B cell (primary cell): ENCODE data around the gene AMH. TPM values are rescaled to one million over a fixed set of nuclear protein-coding genes. Genes with fewer than 3 reads are reported as not detected.

Source experiments
- ATAC-seq: fragments of 200-7000 bp; cut with Tn5 transposase; one replicate; pipeline ENCODE4 v1.10.0; 2021; ENCODE audit warnings: low read depth, mild to moderate bottlenecking, moderate number of reproducible peaks, moderate library complexity
- CTCF ChIA-PET: fragments of 350-600 bp; sonication (Branson Sonifier 250); formaldehyde crosslinking; loops from one replicate; lab custom pipeline; 2021; ENCODE audit warnings: antibody characterized with exemption, inconsistent platforms; lab: Charles Lee
- POLR2A ChIA-PET: fragments of 350-600 bp; sonication (Branson Sonifier 250); formaldehyde crosslinking; loops from one replicate; lab custom pipeline; 2021; ENCODE audit warnings: antibody characterized with exemption; lab: Charles Lee
- DNase-seq: peaks from one replicate; pipeline ENCODE4 v3.0.0; 2013
- H2AFZ ChIP-seq: 2 replicates; pipeline ENCODE4 v1.6.1; 2012; ENCODE audit warnings: mild to moderate bottlenecking, low read depth, low read length; ENCODE audit not compliant: insufficient read depth, poor library complexity, severe bottlenecking
- H3K27ac ChIP-seq, 2 donors: 1 replicate in 1 of 2; 2 replicates in 1 of 2; pipeline ENCODE4 v1.5.1; 2012 to 2013; ENCODE audit warnings: low read length in 2 of 2, mild to moderate bottlenecking in 2 of 2, moderate library complexity in 1 of 2
- H3K27me3 ChIP-seq, 4 experiments: fragments of 200-600 bp in 1 of 4; sonication (generic) in 1 of 4; replicated peaks in 1 of 4; 1 replicate in 2 of 4; 2 replicates in 2 of 4; pipeline versions ENCODE4 v1.6.1 to v1.7.0; 2013 to 2016; ENCODE audit warnings: low read length in 3 of 4, mild to moderate bottlenecking in 2 of 4, mixed read lengths in 1 of 4, moderate library complexity in 1 of 4; ENCODE audit not compliant: insufficient read depth in 4 of 4, control insufficient read depth in 3 of 4; ENCODE audit errors: control extremely low read depth in 1 of 4
- H3K36me3 ChIP-seq, 2 experiments: replicated peaks in 1 of 2; 1 replicate in 1 of 2; 2 replicates in 1 of 2; pipeline versions ENCODE4 v1.6.1 to v1.7.1; 2013; ENCODE audit warnings: low read length in 1 of 2; ENCODE audit not compliant: insufficient read depth in 2 of 2, control insufficient read depth in 1 of 2; ENCODE audit errors: control extremely low read depth in 1 of 2, extremely low read depth in 1 of 2
- H3K4me1 ChIP-seq, 2 donors: fragments of 200-600 bp in 1 of 2; sonication (generic) in 1 of 2; 1 replicate in 1 of 2; 2 replicates in 1 of 2; pipeline versions ENCODE4 v1.5.1 to v1.6.1; 2013 to 2017; ENCODE audit warnings: low read length in 2 of 2; ENCODE audit not compliant: control insufficient read depth in 2 of 2, insufficient read depth in 2 of 2
- H3K4me2 ChIP-seq: replicated peaks from 2 replicates; pipeline ENCODE3; 2012; ENCODE audit warnings: mild to moderate bottlenecking, low read depth, low read length; ENCODE audit not compliant: poor library complexity, severe bottlenecking
- H3K4me3 ChIP-seq, 5 experiments: fragments of 200-600 bp in 1 of 5; sonication (generic) in 1 of 5; 1 replicate in 3 of 5; 2 replicates in 2 of 5; pipeline versions ENCODE4 v1.5.1 to v1.7.0; 2011 to 2016; ENCODE audit warnings: low read length in 4 of 5, mild to moderate bottlenecking in 4 of 5, low read depth in 2 of 5, control low read depth in 1 of 5, moderate library complexity in 1 of 5; ENCODE audit not compliant: insufficient read depth in 1 of 5; ENCODE audit errors: control extremely low read depth in 1 of 5, extremely low read depth in 1 of 5
- H3K79me2 ChIP-seq: fragments of 200-600 bp; sonication (generic); one replicate; pipeline ENCODE4 v1.6.0; 2016; ENCODE audit warnings: low read length; ENCODE audit not compliant: control insufficient read depth, insufficient read depth
- H3K9ac ChIP-seq: fragments of 200-600 bp; sonication (generic); 2 replicates; pipeline ENCODE4 v1.6.1; 2017; ENCODE audit warnings: mild to moderate bottlenecking, low read length, moderate library complexity
- H3K9me3 ChIP-seq, 3 donors: one replicate each; pipeline versions ENCODE4 v1.6.1 to v1.7.1; 2013; ENCODE audit warnings: low read length in 2 of 3; ENCODE audit not compliant: control insufficient read depth in 2 of 3, insufficient read depth in 1 of 3; ENCODE audit errors: control extremely low read depth in 1 of 3
- H4K20me1 ChIP-seq: 2 replicates; pipeline ENCODE4 v1.6.0; 2012; ENCODE audit warnings: mild to moderate bottlenecking, low read length; ENCODE audit not compliant: insufficient read depth, control insufficient read depth, poor library complexity, severe bottlenecking
- H3K27ac Mint-ChIP-seq: one replicate; pipeline ENCODE4 v1.8.0; 2021; ENCODE audit warnings: mixed read lengths
- H3K27me3 Mint-ChIP-seq: one replicate; pipeline ENCODE4 v1.8.0; 2021; ENCODE audit warnings: mixed read lengths
- H3K4me1 Mint-ChIP-seq: one replicate; pipeline ENCODE4 v1.8.0; 2021; ENCODE audit warnings: mixed read lengths
- H3K4me3 Mint-ChIP-seq: one replicate; pipeline ENCODE4 v1.8.0; 2021; ENCODE audit warnings: mixed read lengths
- H3K9me3 Mint-ChIP-seq: one replicate; pipeline ENCODE4 v1.8.0; 2022; ENCODE audit warnings: mixed read lengths; ENCODE audit not compliant: insufficient read depth
- CTCF ChIP-seq: fragments of 200-600 bp; IDR thresholded peaks from one replicate; pipeline ENCODE4 v1.8.0; 2022; ENCODE audit warnings: antibody characterized with exemption, mild to moderate bottlenecking
- EZH2 ChIP-seq: IDR thresholded peaks from 2 replicates; pipeline ENCODE4 v1.6.1; 2012; ENCODE audit warnings: borderline replicate concordance, low read depth, mild to moderate bottlenecking, moderate library complexity, low read length; ENCODE audit not compliant: insufficient read depth, poor library complexity, severe bottlenecking
- WGBS: methylation state at CpG from one replicate; pipeline ENCODE4 v1.1.5; 2013; ENCODE audit warnings: missing lambda C conversion rate; ENCODE audit not compliant: insufficient coverage; 5-methylcytosine and 5-hydroxymethylcytosine counted together
- intact Hi-C: fragments of 100-400 bp; cut with micrococcal nuclease; formaldehyde crosslinking; loops from one replicate; pipeline ENCODE4 v1.10.0; 2022
- polyA plus RNA-seq: library from polyadenylated mRNA; depleted of rRNA; stranded (reverse); fragments of >200 nt; gene quantifications from 2 replicates; pipeline ENCODE4 v1.2.3, GENCODE V29; 2012
- total RNA-seq, 2 donors: library from RNA; stranded (reverse); fragments of 120-200 nt in 1 of 2; gene quantifications; 1 replicate in 1 of 2; 2 replicates in 1 of 2; pipeline versions ENCODE4 v1.2.3 to v1.2.4, GENCODE V29; 2013 to 2022

Gene AMH
- total and polyA plus RNA-seq, 2 donors (not counting 1 experiment from before 2014, with no cell fraction given) = 1.5 to 4.5 TPM

- intact Hi-C loops = no loop called here
- ATAC-seq (no peak), DNase-seq (no peak)
- CTCF ChIA-PET = no interaction called here
- no peak overlapping the region for H3K27ac ChIP-seq
- peaks cover 0 to 64% of the 10 kb centered on the region in 2 experiments for H3K36me3 ChIP-seq
- H2AFZ ChIP-seq = no peak overlapping the region
- H3K27me3 ChIP-seq = peaks cover 0 to 25% (median 8%) of the 10 kb centered on the region in 4 experiments
- H4K20me1 ChIP-seq = peaks cover 93% of the 10 kb centered on the region
- 93% methylated on average over 26 of the region's 26 CpGs for WGBS
- H3K4me2 ChIP-seq = no peak overlapping the region
- Mint-ChIP-seq H3K9me3 (no peaks in the 10 kb centered on the region), H3K27me3 (no peaks in the 10 kb centered on the region), H3K4me1 (peaks cover 12% of the 10 kb centered on the region), H3K27ac (no peak overlapping the region), H3K4me3 (no peak overlapping the region)
- TF ChIP-seq CTCF = no peak
- TF ChIP-seq EZH2 = no peak
- peaks cover 0 to 7% (median 0%) of the 10 kb centered on the region in 3 donors for H3K9me3 ChIP-seq
- POLR2A ChIA-PET = no interaction called here
- H3K4me3 ChIP-seq = no peak overlapping the region
- peaks cover 14 to 16% of the 10 kb centered on the region in 2 donors for H3K4me1 ChIP-seq
- H3K9ac ChIP-seq = no peak overlapping the region
- H3K79me2 ChIP-seq = peaks cover 48% of the 10 kb centered on the region
These were observed 2.2 kb upstream of the AMH start for GRCh38 chr19:2246801-2247361.

DNA sequence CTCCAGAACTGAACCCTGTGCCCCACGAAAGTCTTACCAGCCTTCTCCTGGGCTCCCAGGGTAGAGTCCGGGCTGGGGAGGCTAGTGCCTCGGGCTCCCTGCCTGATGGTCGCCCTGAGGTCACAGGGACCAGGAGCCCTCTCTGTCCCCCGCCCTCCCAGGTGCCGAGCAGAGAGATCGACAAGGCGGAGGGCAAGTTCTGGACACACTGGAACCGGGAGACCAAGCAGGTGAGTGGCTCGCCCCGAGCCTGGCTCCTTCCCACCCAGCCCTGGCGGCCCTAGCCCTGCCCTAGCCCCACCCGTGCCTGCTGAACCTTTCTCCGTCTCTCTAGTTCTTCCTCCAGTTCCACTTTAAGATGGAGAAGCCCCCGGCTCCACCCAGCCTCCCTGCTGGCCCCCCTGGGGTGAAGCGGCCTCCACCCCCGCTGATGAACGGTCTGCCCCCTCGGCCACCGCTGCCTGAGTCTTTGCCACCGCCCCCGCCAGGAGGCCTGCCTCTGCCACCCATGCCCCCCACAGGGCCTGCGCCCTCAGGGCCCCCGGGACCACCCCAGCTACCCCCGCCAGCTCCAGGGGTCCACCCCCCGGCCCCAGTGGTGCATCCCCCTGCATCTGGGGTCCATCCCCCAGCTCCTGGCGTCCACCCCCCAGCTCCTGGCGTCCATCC is 1.6 kb upstream of the AMH start:
- peaks cover 0 to 32% (median 11%) of the 10 kb centered on the region in 4 experiments for H3K27me3 ChIP-seq
- no peak for DNase-seq
- CTCF ChIA-PET = no interaction called here
- TF ChIP-seq EZH2 = no peak
- TF ChIP-seq CTCF = no peak
- 97% methylated on average over 19 of the region's 28 CpGs for WGBS
- no peak overlapping the region for H2AFZ ChIP-seq
- no peak overlapping the region for H3K9ac ChIP-seq
- peaks cover 11% of the 10 kb centered on the region for H3K4me1 Mint-ChIP-seq
- intact Hi-C loops = no loop called here
- ATAC-seq = no peak
- H3K27ac ChIP-seq = no peak overlapping the region
- H3K4me2 ChIP-seq = no peak overlapping the region
- H4K20me1 ChIP-seq = peaks cover 89% of the 10 kb centered on the region
- H3K4me1 ChIP-seq = peaks cover 20 to 21% of the 10 kb centered on the region in 2 donors
- H3K4me3 Mint-ChIP-seq = no peak overlapping the region
- no peaks in the 10 kb centered on the region for H3K27me3 Mint-ChIP-seq
- H3K4me3 ChIP-seq = no peak overlapping the region
- H3K9me3 Mint-ChIP-seq = no peaks in the 10 kb centered on the region
- peaks cover 0 to 11% (median 0%) of the 10 kb centered on the region in 3 donors for H3K9me3 ChIP-seq
- POLR2A ChIA-PET = no interaction called here
- peaks cover 41% of the 10 kb centered on the region for H3K79me2 ChIP-seq
- H3K27ac Mint-ChIP-seq = no peak overlapping the region
- peaks cover 0 to 60% of the 10 kb centered on the region in 2 experiments for H3K36me3 ChIP-seq
